H1 (cell line): ENCODE measurements around the gene FOXK1. TPM values are rescaled to one million over a fixed set of nuclear protein-coding genes. Genes with fewer than 3 reads are reported as not detected.

Source experiments
- CTCF ChIA-PET: fragments of 300-600 bp; sonication (Branson Sonifier 250); formaldehyde crosslinking; loops from one replicate; lab custom pipeline; 2021; ENCODE audit not compliant: partially characterized antibody; lab: Charles Lee
- POLR2A ChIA-PET: fragments of 300-600 bp; sonication (Branson Sonifier 250); formaldehyde crosslinking; loops from one replicate; lab custom pipeline; 2021; ENCODE audit warnings: inconsistent platforms; ENCODE audit not compliant: partially characterized antibody; lab: Charles Lee
- DNase-seq, 2 experiments: peaks; one replicate each; pipeline versions ENCODE4 v3.0.0 to v3.0.0-alpha.2; 2010 to 2022; ENCODE audit warnings: low spot score in 2 of 2, low read depth in 1 of 2, mixed read lengths in 1 of 2
- FAIRE-seq: peaks from 2 replicates; lab custom pipeline; 2011; peaks lifted over from hg19 to GRCh38; lab: Jason Lieb, UNC
- H2AFZ ChIP-seq: 2 replicates; pipeline ENCODE4 v1.8.1; 2012; ENCODE audit warnings: low read length, inconsistent platforms
- H2AK5ac ChIP-seq: 2 replicates; pipeline ENCODE4 v1.6.1; 2013; ENCODE audit warnings: low read depth, low read length
- H2BK120ac ChIP-seq: replicated peaks from 2 replicates; pipeline ENCODE3; 2013; ENCODE audit warnings: low read depth, low read length, inconsistent platforms
- H2BK12ac ChIP-seq: 2 replicates; pipeline ENCODE4 v1.6.1; 2013; ENCODE audit warnings: low read depth, low read length
- H2BK15ac ChIP-seq: 2 replicates; pipeline ENCODE4 v1.6.1; 2013; ENCODE audit warnings: low read length
- H2BK20ac ChIP-seq: 2 replicates; pipeline ENCODE4 v1.6.1; 2013; ENCODE audit warnings: low read length
- H2BK5ac ChIP-seq: 2 replicates; pipeline ENCODE4 v1.6.1; 2013; ENCODE audit warnings: low read depth, low read length
- H3K14ac ChIP-seq: 2 replicates; pipeline ENCODE4 v1.6.1; 2013; ENCODE audit warnings: inconsistent platforms; ENCODE audit not compliant: insufficient read length
- H3K18ac ChIP-seq: 2 replicates; pipeline ENCODE4 v1.6.1; 2013; ENCODE audit warnings: low read length; ENCODE audit errors: extremely low read depth
- H3K23ac ChIP-seq: 2 replicates; pipeline ENCODE4 v1.6.1; 2013; ENCODE audit warnings: inconsistent platforms; ENCODE audit not compliant: insufficient read length
- H3K23me2 ChIP-seq: 2 replicates; pipeline ENCODE4 v1.6.1; 2013; ENCODE audit warnings: low read depth, low read length
- H3K27ac ChIP-seq: 2 replicates; pipeline ENCODE4 v1.6.1; 2011; ENCODE audit warnings: low read depth, low read length, inconsistent platforms
- H3K27me3 ChIP-seq, 4 experiments: replicated peaks in 1 of 4; 1 replicate in 1 of 4; 2 replicates in 3 of 4; pipeline versions ENCODE4 v1.6.1 to v1.8.1; 2011 to 2013; ENCODE audit warnings: low read length in 3 of 4, mild to moderate bottlenecking in 3 of 4, inconsistent platforms in 2 of 4, mixed read lengths in 2 of 4, moderate library complexity in 1 of 4; ENCODE audit not compliant: control insufficient read depth in 3 of 4, insufficient read depth in 3 of 4; ENCODE audit errors: extremely low read depth in 1 of 4
- H3K36me3 ChIP-seq, 4 experiments: 2 replicates each; pipeline versions ENCODE4 v1.6.1 to v1.8.1; 2011 to 2013; ENCODE audit warnings: mild to moderate bottlenecking in 4 of 4, low read length in 3 of 4, moderate library complexity in 2 of 4, control low read depth in 1 of 4, inconsistent platforms in 1 of 4; ENCODE audit not compliant: insufficient read depth in 4 of 4, control insufficient read depth in 2 of 4
- H3K4ac ChIP-seq: replicated peaks from 2 replicates; pipeline ENCODE3; 2013; ENCODE audit warnings: low read length, low read depth, mixed read lengths, inconsistent platforms; ENCODE audit not compliant: insufficient read length
- H3K4me1 ChIP-seq, 4 experiments: replicated peaks in 1 of 4; 1 replicate in 1 of 4; 2 replicates in 3 of 4; pipeline versions ENCODE4 v1.6.1 to v1.8.1; 2011 to 2013; ENCODE audit warnings: low read length in 3 of 4, inconsistent platforms in 2 of 4, mixed read lengths in 1 of 4; ENCODE audit not compliant: insufficient read depth in 4 of 4, control insufficient read depth in 3 of 4
- H3K4me2 ChIP-seq, 2 experiments: 2 replicates each; pipeline versions ENCODE4 v1.6.1 to v1.8.1; 2011 to 2013; ENCODE audit warnings: low read depth in 2 of 2, low read length in 2 of 2, control low read depth in 1 of 2, inconsistent platforms in 1 of 2, mild to moderate bottlenecking in 1 of 2; ENCODE audit not compliant: insufficient read depth in 1 of 2
- H3K4me3 ChIP-seq, 4 experiments: fragments of 200-600, 300-600 bp in 1 of 4; sonication (generic), shearing (Covaris generic), sonication (Bioruptor Twin) in 1 of 4; 2 replicates each; pipeline versions ENCODE4 v1.5.1 to v1.8.1; 2011 to 2016; ENCODE audit warnings: low read length in 4 of 4, low read depth in 3 of 4, control low read depth in 2 of 4, inconsistent platforms in 2 of 4, mild to moderate bottlenecking in 2 of 4, mixed read lengths in 1 of 4, moderate library complexity in 1 of 4; ENCODE audit not compliant: insufficient read depth in 2 of 4; ENCODE audit errors: extremely low read depth in 1 of 4
- H3K56ac ChIP-seq: replicated peaks from 2 replicates; pipeline ENCODE3; 2013; ENCODE audit warnings: low read depth, mild to moderate bottlenecking, mixed read lengths, low read length, inconsistent platforms; ENCODE audit not compliant: insufficient read length
- H3K79me1 ChIP-seq: 2 replicates; pipeline ENCODE4 v1.6.1; 2013; ENCODE audit warnings: low read depth, low read length, control low read depth
- H3K79me2 ChIP-seq, 2 experiments: 2 replicates each; pipeline versions ENCODE4 v1.6.1 to v1.8.1; 2012 to 2013; ENCODE audit warnings: low read length in 2 of 2, mild to moderate bottlenecking in 2 of 2, inconsistent platforms in 1 of 2; ENCODE audit not compliant: insufficient read depth in 2 of 2, control insufficient read depth in 1 of 2
- H3K9ac ChIP-seq, 4 experiments: replicated peaks in 1 of 4; 1 replicate in 1 of 4; 2 replicates in 3 of 4; pipeline versions ENCODE4 v1.6.1 to v1.8.1; 2011 to 2013; ENCODE audit warnings: low read depth in 3 of 4, low read length in 3 of 4, control low read depth in 2 of 4, mild to moderate bottlenecking in 2 of 4, moderate library complexity in 2 of 4, inconsistent platforms in 1 of 4; ENCODE audit errors: extremely low read depth in 1 of 4
- H3K9me3 ChIP-seq, 2 experiments: 2 replicates each; pipeline versions ENCODE4 v1.6.1 to v1.8.1; 2012 to 2013; ENCODE audit warnings: mild to moderate bottlenecking in 2 of 2, moderate library complexity in 2 of 2, control low read depth in 1 of 2, inconsistent platforms in 1 of 2, low read depth in 1 of 2, low read length in 1 of 2, mixed read lengths in 1 of 2; ENCODE audit not compliant: insufficient read depth in 2 of 2
- H4K20me1 ChIP-seq, 2 experiments: replicated peaks in 1 of 2; 2 replicates each; pipeline versions ENCODE3 to v1.8.1; 2011 to 2013; ENCODE audit warnings: inconsistent platforms in 2 of 2, low read length in 2 of 2, mild to moderate bottlenecking in 1 of 2; ENCODE audit not compliant: insufficient read depth in 2 of 2, control insufficient read depth in 1 of 2
- H4K5ac ChIP-seq: 2 replicates; pipeline ENCODE4 v1.6.1; 2013; ENCODE audit warnings: low read length, low read depth, mixed read lengths, inconsistent platforms; ENCODE audit not compliant: insufficient read length
- H4K8ac ChIP-seq: 2 replicates; pipeline ENCODE4 v1.8.0; 2013; ENCODE audit warnings: mild to moderate bottlenecking, moderate library complexity, low read length, inconsistent platforms; ENCODE audit not compliant: insufficient read depth; ENCODE audit errors: extremely low read depth
- H4K91ac ChIP-seq: replicated peaks from 2 replicates; pipeline ENCODE3; 2013; ENCODE audit warnings: low read length, mixed read lengths, inconsistent platforms; ENCODE audit not compliant: insufficient read length
- EGR1 ChIP-seq: IDR thresholded peaks from 2 replicates; pipeline ENCODE4 v1.6.1; 2011; ENCODE audit warnings: low read depth, low read length, borderline replicate concordance
- FOSL1 ChIP-seq: IDR thresholded peaks from 2 replicates; pipeline ENCODE4 v1.6.1; 2011; ENCODE audit warnings: mild to moderate bottlenecking, low read depth, low read length, moderate library complexity; ENCODE audit not compliant: insufficient read depth
- GABPA ChIP-seq: IDR thresholded peaks from 2 replicates; pipeline ENCODE4 v1.6.1; 2011; ENCODE audit warnings: mild to moderate bottlenecking, low read length, moderate library complexity, borderline replicate concordance; ENCODE audit not compliant: insufficient read depth
- KDM5A ChIP-seq: fragments of 200-600 bp; IDR thresholded peaks from 2 replicates; pipeline ENCODE4 v1.7.1; 2012; ENCODE audit warnings: mild to moderate bottlenecking, low read length, inconsistent platforms, mixed read lengths
- RXRA ChIP-seq: IDR thresholded peaks from 2 replicates; pipeline ENCODE4 v1.6.1; 2011; ENCODE audit warnings: low read depth, mild to moderate bottlenecking, low read length, moderate library complexity; ENCODE audit not compliant: insufficient read depth
- SIX5 ChIP-seq: IDR thresholded peaks from 2 replicates; pipeline ENCODE4 v1.6.1; 2011; ENCODE audit warnings: mild to moderate bottlenecking, low read depth, low read length
- WGBS, 2 experiments: shearing (Covaris generic) in 1 of 2; methylation state at CpG; one replicate each; pipeline versions ENCODE4 v1.1.6 to v1.1.7; 2013 to 2015; ENCODE audit warnings: low lambda C conversion rate in 2 of 2, mixed read lengths in 2 of 2, inconsistent platforms in 1 of 2, low coverage in 1 of 2, missing lambda C conversion rate in 1 of 2; ENCODE audit not compliant: insufficient replicate concordance in 2 of 2, insufficient coverage in 1 of 2, insufficient read length in 1 of 2; ENCODE audit errors: extremely low coverage in 1 of 2, missing lambda C conversion rate in 1 of 2; 5-methylcytosine and 5-hydroxymethylcytosine counted together
- polyA plus RNA-seq, 7 experiments: library from polyadenylated mRNA; depleted of rRNA in 3 of 7; stranded (reverse) in 5 of 7; unstranded in 2 of 7; fragments of >200 nt in 5 of 7; fragments of 200-250 nt in 2 of 7; gene quantifications; 1 replicate in 5 of 7; 2 replicates in 1 of 7; 4 replicates in 1 of 7; pipeline versions ENCODE4 v1.2.1 to v1.2.3, GENCODE V29; 2011 to 2013; ENCODE audit warnings: missing spikeins in 2 of 7, mixed read lengths in 2 of 7
- total RNA-seq: library from RNA; stranded (reverse); fragmentation: NEBNext Ultra II Directional; extraction: Animal tissue kit (Norgen Biotek cat#: 25700); gene quantifications from 2 replicates; pipeline ENCODE4 v1.2.1, GENCODE V29; 2021
- TF ChIP-seq, protein P1 (sequence below), 3 experiments: IDR thresholded peaks; 1 replicate in 2 of 3; 2 replicates in 1 of 3; pipeline versions ENCODE4 v1.5.1 to v1.6.1; 2011; ENCODE audit warnings: low read length in 3 of 3, mild to moderate bottlenecking in 3 of 3, inconsistent platforms in 2 of 3, low read depth in 1 of 3, moderate library complexity in 1 of 3; ENCODE audit not compliant: insufficient read depth in 1 of 3; ENCODE audit errors: control extremely low read depth in 1 of 3

The FOXK1 gene
- total and polyA plus RNA-seq, 2 of the 8 experiments (the other 6 are each of a cell fraction or from before 2014, with no cell fraction given) = 2.0 to 8.5 TPM

DNA sequence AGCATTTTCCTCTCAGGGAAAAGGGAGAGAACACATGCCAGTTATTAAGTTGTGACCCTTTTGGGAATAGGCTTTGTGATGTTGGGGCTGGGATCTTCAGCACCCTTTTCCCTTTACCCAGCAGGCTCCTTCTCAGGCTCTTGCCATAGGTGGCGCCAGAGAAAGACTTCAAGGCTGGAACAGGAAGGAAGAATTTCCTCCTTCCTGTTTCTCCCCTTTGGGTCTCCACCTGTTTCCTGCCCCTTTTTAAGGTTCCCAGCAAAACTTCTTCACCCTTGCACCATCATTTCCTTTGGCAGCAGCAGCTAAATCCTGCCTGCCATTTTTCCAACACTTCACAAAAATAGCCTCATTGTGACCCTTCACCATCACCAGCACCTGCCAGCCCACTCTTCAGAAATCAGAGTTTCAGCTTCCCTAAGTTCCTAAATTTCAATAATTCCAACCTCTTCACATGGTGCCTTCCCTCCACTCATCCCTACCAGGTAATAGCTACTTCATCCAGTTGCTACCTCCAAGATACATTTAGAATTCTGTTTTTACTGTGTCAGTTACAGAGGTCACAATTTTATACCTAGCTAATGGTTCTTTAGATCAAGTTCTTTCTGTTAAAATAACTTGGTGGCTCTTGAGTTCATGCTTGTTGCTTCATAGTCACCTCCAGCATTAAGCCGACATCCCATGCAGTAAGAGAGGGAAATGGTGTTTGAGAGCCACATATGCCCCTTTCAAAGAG is 22.4 kb upstream of the FOXK1 start:
- Histone ChIP-seq H4K91ac (no peak overlapping the region), H3K18ac (no peak overlapping the region), H3K27ac (no peak overlapping the region), H3K4me3 (no peak overlapping the region), H4K8ac (no peak overlapping the region), H3K36me3 (no peaks in the 10 kb centered on the region), H3K23me2 (no peaks in the 10 kb centered on the region), H2BK20ac (no peak overlapping the region), H3K23ac (no peak overlapping the region), H3K14ac (no peak overlapping the region), H3K9me3 (peaks cover 34 to 57% of the 10 kb centered on the region in 2 experiments), H4K5ac (no peak overlapping the region), H2BK120ac (no peak overlapping the region), H3K79me2 (no peaks in the 10 kb centered on the region), H3K56ac (no peak overlapping the region), H3K9ac (no peak overlapping the region), H2BK12ac (no peak overlapping the region), H3K27me3 (peaks cover 0 to 2% (median 0%) of the 10 kb centered on the region in 4 experiments; a peak in 2 of 7 replicates), H2AFZ (no peak overlapping the region), H4K20me1 (no peaks in the 10 kb centered on the region), H3K79me1 (no peaks in the 10 kb centered on the region), H2BK15ac (no peak overlapping the region), H2BK5ac (no peak overlapping the region), H3K4me1 (no peaks in the 10 kb centered on the region; a peak in 1 of 7 replicates), H3K4me2 (no peak overlapping the region), H2AK5ac (no peak overlapping the region), H3K4ac (no peak overlapping the region)
- ChIA-PET CTCF (interaction anchor here (0.6 to 2.1 kb wide), 12 partner anchors 9 to 1060 kb away, joined by 3 to 6 read pairs (median 3); no protein-coding TSS in a partner anchor), POLR2A (interaction anchor here (1.0 to 1.3 kb wide), 2 partner anchors 10 to 18 kb away, joined by 3 read pairs; no protein-coding TSS in a partner anchor)
- DNase-seq = no peak
- TF ChIP-seq KDM5A (no peak), SIX5 (no peak), GABPA (peak; percentile 76), EGR1 (0 out of 2 replicates have a peak, but pooled peaks have one; percentile 24), FOSL1 (no peak), RXRA (no peak)
- TF ChIP-seq, protein P1, sequence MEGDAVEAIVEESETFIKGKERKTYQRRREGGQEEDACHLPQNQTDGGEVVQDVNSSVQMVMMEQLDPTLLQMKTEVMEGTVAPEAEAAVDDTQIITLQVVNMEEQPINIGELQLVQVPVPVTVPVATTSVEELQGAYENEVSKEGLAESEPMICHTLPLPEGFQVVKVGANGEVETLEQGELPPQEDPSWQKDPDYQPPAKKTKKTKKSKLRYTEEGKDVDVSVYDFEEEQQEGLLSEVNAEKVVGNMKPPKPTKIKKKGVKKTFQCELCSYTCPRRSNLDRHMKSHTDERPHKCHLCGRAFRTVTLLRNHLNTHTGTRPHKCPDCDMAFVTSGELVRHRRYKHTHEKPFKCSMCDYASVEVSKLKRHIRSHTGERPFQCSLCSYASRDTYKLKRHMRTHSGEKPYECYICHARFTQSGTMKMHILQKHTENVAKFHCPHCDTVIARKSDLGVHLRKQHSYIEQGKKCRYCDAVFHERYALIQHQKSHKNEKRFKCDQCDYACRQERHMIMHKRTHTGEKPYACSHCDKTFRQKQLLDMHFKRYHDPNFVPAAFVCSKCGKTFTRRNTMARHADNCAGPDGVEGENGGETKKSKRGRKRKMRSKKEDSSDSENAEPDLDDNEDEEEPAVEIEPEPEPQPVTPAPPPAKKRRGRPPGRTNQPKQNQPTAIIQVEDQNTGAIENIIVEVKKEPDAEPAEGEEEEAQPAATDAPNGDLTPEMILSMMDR (IDR thresholded peaks at IDR 0.05; ENCODE audit: control extremely low read depth in 1 of 3, insufficient read depth in 1 of 3, low read depth in 1 of 3, low read length in 3 of 3) = peak in 1 of 3 experiments; percentile 45; a peak in 1 of 4 replicates
- WGBS, 2 experiments = 70% methylated on average over 2 of the region's 2 CpGs; no CpG with 5 or more reads in 1 of the 2 experiments
- no peak for FAIRE-seq
